CD1c-positive myeloid dendritic cell (primary cell): ENCODE data around the gene ME3.

ENCODE experiments used
- DNase-seq: peaks from one replicate; pipeline ENCODE4 v3.0.0-alpha.2; 2016; ENCODE audit errors: extremely low spot score

ME3 gene

DNA sequence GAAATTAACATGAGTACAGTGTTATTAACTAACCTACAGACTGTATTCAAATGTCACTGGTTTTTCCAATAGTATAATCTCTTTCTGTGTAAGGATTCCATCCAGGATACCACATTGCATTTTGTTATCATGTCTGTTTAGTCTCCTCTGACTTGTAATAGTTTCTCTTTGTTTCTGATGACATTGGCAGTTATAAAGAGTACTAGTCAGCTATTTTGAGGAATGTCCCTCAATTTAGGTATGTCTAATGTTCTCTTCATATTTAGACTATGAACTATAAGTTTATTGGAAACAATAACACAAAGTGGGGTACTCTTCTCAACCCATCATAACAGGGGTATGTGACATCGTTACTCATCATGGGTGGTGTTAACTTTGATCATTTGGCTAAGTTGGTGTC, 20.3 kb upstream of the ME3 start:
- DNase-seq = no peak

- no peak for DNase-seq
These were observed 19.9 kb upstream of the ME3 start for GRCh38 chr11:86692317-86692716.

- DNase-seq = peak; percentile 67
These were observed 16.2 kb upstream of the ME3 start for GRCh38 chr11:86688398-86689179.

GRCh38 chr11:86687185-86687778, 14.9 kb upstream of the ME3 start:
- no peak for DNase-seq

DNA sequence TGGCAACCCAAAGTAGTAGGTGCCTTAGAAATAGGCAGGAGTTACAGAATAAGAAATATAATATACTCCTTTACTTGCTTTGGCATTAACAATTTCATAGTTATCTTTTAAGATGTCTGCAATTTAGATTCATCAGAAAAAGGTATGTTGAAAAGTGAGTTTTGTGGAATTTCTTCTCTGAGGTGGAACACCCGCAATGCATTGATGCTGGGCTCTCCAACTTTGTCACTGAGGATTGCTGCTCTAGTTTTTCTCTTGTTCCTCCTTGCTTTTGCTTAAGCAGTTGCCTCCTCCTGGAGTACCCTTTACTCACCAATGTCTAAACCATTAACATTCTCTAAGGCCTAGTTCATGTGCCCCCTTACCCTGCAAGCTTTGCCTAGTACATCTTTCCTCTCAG, 14.1 kb upstream of the ME3 start:
- no peak for DNase-seq

DNA sequence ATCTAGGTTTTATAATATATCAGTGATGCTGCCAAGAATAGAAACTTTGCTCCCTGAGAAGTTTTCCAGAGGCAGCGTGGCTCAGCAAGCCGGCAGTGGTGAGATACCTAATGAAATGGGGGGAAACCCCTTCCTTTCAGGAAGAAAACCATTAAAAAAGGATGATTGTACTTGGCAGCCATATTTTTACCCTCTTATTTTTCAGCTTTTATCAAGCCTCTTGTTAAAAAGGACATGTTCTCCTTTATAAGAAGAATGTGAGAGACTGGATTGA, 9.0 kb upstream of the ME3 start:
- DNase-seq = no peak

DNA sequence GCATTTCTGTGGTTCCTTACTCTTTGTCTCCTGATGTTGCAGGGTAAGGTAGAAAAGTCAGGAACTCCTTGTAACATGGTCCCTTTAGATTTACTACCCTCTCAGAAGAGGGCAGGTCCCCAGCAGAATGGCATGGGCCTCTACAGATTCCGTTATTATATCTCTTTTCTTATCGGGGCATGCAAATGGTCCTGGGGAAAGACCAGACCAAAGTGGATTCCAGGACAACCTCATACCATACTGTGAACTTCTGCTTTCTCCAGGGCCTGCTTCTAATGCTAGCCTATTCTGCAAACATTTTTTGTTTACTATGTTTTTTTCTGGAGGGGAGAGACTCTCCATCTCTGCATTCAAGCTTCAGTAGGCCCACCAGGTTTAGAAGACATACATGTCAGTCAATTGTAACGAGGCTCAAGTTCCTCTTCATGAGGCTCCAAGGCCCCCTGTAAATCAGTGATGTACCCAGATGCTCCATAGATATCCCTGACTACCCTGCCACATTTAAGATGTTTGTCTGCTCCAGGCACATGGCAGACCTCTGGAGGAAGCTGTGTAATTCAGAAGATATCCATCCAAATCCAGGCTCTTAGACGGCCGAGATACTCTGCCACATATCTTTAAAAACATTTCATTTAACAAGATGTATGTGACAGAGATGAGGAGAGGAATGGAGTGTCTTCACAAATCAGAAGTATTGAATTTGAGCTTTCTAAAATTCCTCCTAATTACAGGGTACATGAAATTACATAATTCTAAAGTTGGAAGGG, 8.5 kb upstream of the ME3 start:
- DNase-seq = no peak

DNA sequence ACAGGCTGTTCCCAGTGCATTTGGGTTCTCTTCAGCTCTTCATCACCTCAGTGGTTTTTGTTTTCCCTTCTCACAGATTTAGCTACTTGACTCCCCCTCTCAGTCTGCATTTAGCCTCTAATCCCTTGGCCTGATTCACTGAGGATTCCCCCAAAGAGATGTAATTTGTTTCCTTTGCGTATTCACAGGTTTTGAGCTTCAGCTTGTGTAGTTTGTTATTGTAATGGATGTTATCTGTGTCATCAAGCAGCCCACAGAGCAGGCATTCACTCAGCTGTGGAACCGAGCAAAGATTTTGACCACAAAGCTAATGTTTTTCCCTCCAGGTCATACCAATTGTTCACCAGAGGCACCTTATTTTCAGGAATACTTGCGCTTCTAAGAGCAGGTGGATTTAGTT, 6.4 kb upstream of the ME3 start:
- no peak for DNase-seq

DNA sequence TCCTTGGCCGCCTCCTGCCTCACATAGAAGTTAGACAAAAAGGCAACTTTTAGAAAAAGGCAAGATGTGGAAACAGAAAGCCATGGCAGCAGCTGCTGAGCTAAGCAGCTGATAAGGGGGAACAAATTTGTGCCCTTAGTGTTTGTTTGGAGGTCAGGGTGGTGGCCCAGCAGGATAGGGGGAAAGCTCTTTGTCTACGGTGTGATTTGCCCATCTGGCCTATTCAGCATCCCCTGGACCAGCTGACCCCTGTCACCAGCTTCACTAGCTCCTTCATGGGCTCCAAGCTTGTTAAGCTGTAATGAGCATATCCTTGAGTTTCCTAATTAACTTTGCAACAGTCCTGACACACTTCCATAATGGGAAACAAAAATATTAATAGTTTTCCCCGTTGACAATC, 5.9 kb upstream of the ME3 start:
- no peak for DNase-seq

DNA sequence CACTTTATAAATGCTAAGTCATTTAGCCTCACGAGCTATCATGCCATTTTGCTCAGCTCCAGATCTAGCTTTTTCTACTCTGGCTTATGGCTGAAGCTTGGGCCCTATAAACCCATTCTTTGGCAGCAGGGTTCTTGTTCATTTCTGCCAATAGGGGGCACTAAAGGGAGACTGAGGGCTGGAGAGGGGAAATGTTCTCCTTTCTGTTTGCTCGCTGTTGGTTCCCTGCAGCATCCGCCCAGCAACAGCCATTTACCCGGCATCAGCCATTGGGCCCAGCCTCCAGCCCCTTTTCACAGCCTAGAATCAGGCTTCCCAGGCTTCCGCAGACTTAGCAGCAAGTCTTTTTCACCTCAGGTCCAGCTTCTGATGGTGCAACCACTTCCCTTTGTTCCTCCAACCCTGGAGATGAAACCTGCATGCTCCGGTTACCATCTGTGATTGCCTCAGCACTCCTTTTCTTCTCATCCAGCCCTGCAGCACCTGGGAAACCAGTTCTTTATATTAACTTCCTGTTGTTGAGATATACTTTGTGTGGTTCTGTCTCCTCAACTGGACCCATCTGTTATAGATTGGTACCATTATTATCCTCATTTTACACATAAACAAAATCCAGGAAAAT, 4.2 kb upstream of the ME3 start:
- DNase-seq = peak; percentile 18

DNA sequence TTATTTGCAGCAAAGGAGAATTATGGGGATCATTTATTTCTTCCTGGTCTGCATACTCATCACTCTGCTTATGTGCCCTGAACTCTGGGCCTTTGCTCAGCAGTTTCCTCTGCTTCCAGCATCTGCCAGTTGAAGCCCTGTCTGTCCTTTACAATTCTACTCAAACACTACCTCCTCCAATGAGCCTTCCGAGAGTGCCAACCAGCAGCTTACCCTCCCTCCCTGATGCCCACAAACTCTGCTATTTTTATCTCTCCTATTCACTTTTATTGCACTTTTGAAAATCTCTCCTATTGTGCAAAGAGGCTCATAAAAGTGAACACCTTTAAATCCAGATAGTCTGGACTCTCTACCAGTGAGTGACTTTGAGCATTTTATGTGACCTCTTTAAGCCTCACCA, 3.6 kb upstream of the ME3 start:
- DNase-seq = no peak

GRCh38 chr11:86675017-86675416, 2.6 kb upstream of the ME3 start:
- peak; percentile 74 for DNase-seq

- no peak for DNase-seq
These were observed 1.7 kb upstream of the ME3 start for GRCh38 chr11:86673872-86674750.

DNA sequence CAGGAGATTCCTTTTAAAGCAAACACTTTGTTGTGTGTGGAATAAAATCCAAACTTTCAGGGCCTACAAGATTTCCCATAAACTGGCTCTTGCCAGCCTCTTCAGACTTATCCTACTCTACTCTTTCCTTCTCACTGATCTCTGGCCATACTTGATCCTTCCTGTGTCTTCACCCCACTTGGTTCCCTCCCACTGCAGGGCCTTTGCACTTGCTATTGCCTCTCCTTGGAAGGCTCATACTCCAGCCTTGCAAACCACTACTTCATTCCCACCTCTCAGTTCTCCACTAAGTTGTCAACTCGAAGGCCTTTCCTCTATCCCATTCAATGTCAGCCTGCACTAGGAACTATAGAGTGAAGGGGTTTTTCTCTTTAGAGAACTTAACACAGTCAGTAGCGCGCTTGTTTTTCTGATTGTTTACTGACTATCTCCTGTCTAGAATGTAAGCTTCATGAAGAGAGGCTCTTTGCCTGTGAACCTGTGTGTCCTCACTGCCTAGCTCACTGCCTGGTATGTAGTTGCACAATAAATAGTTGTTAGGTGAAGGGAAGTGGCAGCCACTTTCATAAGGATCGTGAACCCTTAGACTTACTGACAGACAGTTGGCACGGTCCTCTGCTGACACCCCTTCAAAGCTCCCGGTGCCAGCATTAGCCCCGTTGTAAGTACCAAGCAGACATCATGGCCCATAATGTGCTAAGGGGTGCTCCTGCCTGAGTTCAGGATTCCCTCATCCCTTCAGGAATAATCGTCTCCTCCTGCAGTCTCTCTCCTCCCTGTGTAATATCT, 833 bp upstream of the ME3 start:
- DNase-seq = no peak

DNA sequence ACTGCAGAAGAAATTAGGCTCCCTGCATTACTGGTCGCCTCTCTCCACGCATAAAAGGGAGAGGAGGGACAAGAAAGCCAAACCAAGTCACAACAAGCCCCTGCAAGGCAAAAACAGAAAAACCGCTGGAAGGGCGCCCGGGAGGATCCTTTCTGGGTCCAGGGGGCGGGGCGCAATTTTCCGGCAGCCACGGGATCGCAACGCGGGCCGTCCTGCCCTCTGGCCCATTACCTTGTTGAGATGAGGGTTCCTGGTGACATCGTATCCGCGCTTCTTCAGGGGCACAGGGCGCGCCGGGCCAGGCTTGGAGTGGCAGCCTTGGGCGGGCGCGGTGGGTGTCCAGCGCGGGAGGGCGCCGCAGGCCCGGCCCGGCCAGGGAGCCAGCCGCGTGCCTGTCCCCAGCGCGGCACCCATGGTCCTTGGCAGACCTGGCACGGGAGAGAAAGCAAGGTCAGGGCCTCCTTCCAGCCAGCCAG, 847 bp downstream of the ME3 start:
- DNase-seq = peak; percentile 13

DNA sequence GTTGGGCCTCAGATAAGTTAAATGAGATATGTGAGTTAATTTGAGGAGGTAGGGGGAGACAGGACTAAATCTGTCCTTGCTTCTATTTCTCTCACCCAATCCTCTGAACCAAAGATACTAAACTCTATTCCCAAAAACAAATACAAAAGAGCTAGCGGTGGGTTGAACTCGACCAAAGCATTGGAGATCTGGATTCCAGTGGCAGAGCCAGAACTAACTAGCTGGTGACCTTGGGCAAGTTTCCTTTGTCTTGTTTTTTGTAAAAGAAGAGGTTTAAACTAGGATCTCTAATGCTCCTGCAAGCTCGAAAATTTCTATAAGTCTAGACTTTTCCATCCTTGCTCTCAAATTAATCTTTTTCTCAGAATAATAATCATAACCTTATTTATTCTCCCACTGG, 1.5 kb downstream of the ME3 start:
- no peak for DNase-seq

DNA sequence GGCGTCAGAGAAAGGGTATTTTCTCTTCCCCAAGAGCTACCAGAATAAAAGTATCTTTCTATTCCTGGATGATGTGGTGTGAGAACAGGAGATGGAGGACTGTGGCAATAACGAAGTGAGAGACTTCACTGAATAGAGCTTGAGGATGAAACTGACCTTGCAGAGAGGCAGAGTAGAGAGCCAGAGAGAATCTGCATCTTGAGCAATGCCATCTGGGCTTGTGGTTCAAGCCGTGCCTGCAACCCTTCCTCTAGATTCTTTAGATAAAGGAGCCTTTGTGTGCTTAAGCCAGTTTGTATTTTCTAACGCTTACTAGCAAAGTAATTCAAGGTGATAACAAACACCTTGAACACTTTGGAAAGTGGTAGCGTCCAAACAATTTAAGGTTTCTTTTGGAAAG, 2.2 kb downstream of the ME3 start:
- DNase-seq = no peak

DNA sequence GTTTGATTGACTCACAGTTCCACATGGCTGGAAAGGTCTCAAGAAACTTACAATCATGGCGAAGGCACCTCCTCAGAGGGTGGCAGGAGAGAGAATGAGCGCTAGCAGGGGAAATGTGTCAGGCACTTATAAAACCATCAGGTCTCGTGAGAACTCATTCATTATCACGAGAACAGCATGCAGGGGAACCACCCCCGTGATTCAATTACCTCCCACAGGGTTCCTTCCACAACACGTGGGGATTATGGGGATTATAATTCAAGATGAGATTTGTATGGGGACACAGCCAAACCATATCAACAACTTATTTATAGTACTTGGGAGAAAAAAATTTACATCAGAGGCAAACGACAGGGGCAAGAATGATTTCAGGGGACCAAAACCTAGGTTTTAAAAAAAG, 3.0 kb downstream of the ME3 start:
- DNase-seq = no peak

DNA sequence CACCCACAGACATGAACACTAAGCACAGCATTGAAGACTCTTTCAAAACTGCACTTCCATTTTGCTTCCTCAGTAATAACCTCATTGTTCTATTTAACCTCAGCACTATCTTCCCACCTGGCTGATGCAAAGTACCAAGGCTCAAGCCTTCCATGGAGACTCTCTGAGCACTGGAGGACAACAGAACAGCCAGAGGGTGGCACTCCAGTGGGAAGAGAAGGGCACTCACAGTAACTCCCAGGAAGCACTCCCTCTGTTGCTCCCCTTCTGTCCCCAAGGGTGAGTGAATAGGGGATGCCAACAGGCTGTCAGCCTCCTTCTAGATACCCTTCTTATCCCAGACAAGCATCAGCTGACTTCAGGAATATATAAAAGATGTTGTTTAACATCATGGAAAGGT, 3.5 kb downstream of the ME3 start:
- DNase-seq = no peak

DNA sequence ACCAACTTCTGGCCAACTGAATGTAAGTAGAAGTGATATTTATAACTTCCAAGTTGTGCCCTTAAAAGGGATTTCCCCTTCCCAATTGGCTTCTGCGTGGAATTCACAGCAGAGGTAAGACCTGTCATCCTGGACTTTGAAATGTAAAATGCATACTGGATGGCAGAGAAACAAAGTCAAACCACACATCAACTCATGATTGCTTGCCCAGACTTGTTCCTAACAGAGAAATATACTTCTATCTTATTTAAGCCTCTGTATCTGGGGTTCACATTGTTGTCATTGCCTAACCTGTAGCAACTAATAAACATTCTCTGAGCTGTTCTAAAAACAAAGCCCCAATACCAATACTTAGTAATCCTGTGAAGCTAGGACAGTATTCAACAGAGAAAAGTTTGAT, 6.2 kb downstream of the ME3 start:
- no peak for DNase-seq

- no peak for DNase-seq
These were observed 7.5 kb downstream of the ME3 start for GRCh38 chr11:86664930-86665329.
